ENCODE results near the gene EML5.

EML5 gene

GRCh38 chr14:88802596-88802995 is 9.8 kb upstream of the EML5 start:
- no peak overlapping the region for H3K27ac ChIP-seq (ENCODE audit: low read depth, low read length)
- H3K4me2 ChIP-seq (ENCODE audit: low read depth, low read length, poor library complexity, severe bottlenecking): no peak overlapping the region
- no peak overlapping the region for H3K9ac ChIP-seq (ENCODE audit: low read length)
- no peaks in the 10 kb centered on the region for H3K9me3 ChIP-seq (ENCODE audit: insufficient read depth, low read length)
- H2AFZ ChIP-seq (ENCODE audit: low read depth, low read length, severe bottlenecking): no peak overlapping the region
- no peak for TF ChIP-seq EZH2phosphoT487 (conservative IDR thresholded peaks at IDR 0.05; ENCODE audit: low read length)
- TF ChIP-seq CTCF (IDR thresholded peaks at IDR 0.05; ENCODE audit: insufficient read depth, low read length, poor library complexity, severe bottlenecking): no peak
- no peaks in the 10 kb centered on the region for H3K9me2 ChIP-seq (replicated peaks; ENCODE audit: insufficient read depth, low read length)
- no peaks in the 10 kb centered on the region for H3K27me3 ChIP-seq (ENCODE audit: low read length)
- H3K4me3 ChIP-seq (ENCODE audit: insufficient read depth, low read length, poor library complexity, severe bottlenecking): no peak overlapping the region
- H3K36me3 ChIP-seq (ENCODE audit: low read length): no peaks in the 10 kb centered on the region
- no peaks in the 10 kb centered on the region for H4K20me1 ChIP-seq (ENCODE audit: low read depth, low read length)
- H3F3A ChIP-seq (ENCODE audit: insufficient read depth): no peaks in the 10 kb centered on the region
- no peaks in the 10 kb centered on the region for H3K79me2 ChIP-seq (ENCODE audit: insufficient read depth, low read length)

GRCh38 chr14:88799522-88799921 is 6.8 kb upstream of the EML5 start:
- Histone ChIP-seq H3K79me2 (ENCODE audit: insufficient read depth, low read length) (no peaks in the 10 kb centered on the region), H3K27me3 (ENCODE audit: low read length) (no peaks in the 10 kb centered on the region), H2AFZ (ENCODE audit: low read depth, low read length, severe bottlenecking) (no peak overlapping the region), H3K9me3 (ENCODE audit: insufficient read depth, low read length) (no peaks in the 10 kb centered on the region), H3K9me2 (replicated peaks; ENCODE audit: insufficient read depth, low read length) (no peaks in the 10 kb centered on the region), H3K4me2 (ENCODE audit: low read depth, low read length, poor library complexity, severe bottlenecking) (no peak overlapping the region), H3K27ac (ENCODE audit: low read depth, low read length) (no peak overlapping the region), H4K20me1 (ENCODE audit: low read depth, low read length) (no peaks in the 10 kb centered on the region), H3K9ac (ENCODE audit: low read length) (no peak overlapping the region), H3K36me3 (ENCODE audit: low read length) (no peaks in the 10 kb centered on the region), H3K4me3 (ENCODE audit: insufficient read depth, low read length, poor library complexity, severe bottlenecking) (no peak overlapping the region), H3F3A (ENCODE audit: insufficient read depth) (no peaks in the 10 kb centered on the region)
- TF ChIP-seq EZH2phosphoT487 (conservative IDR thresholded peaks at IDR 0.05; ENCODE audit: low read length) (no peak), CTCF (IDR thresholded peaks at IDR 0.05; ENCODE audit: insufficient read depth, low read length, poor library complexity, severe bottlenecking) (no peak)

GRCh38 chr14:88798156-88798555 is 5.4 kb upstream of the EML5 start:
- H3K4me3 ChIP-seq (ENCODE audit: insufficient read depth, low read length, poor library complexity, severe bottlenecking): no peak overlapping the region
- H3K27ac ChIP-seq (ENCODE audit: low read depth, low read length): no peak overlapping the region
- no peak overlapping the region for H2AFZ ChIP-seq (ENCODE audit: low read depth, low read length, severe bottlenecking)
- TF ChIP-seq EZH2phosphoT487 (conservative IDR thresholded peaks at IDR 0.05; ENCODE audit: low read length) (no peak), CTCF (IDR thresholded peaks at IDR 0.05; ENCODE audit: insufficient read depth, low read length, poor library complexity, severe bottlenecking) (no peak)
- no peak overlapping the region for H3K4me2 ChIP-seq (ENCODE audit: low read depth, low read length, poor library complexity, severe bottlenecking)
- H3K27me3 ChIP-seq (ENCODE audit: low read length): no peaks in the 10 kb centered on the region
- H3K9me2 ChIP-seq (replicated peaks; ENCODE audit: insufficient read depth, low read length): no peaks in the 10 kb centered on the region
- H3K79me2 ChIP-seq (ENCODE audit: insufficient read depth, low read length): no peaks in the 10 kb centered on the region
- no peak overlapping the region for H3K9ac ChIP-seq (ENCODE audit: low read length)
- H3F3A ChIP-seq (ENCODE audit: insufficient read depth): peaks cover 11% of the 10 kb centered on the region; the same call in 1 of the 2 replicates
- no peaks in the 10 kb centered on the region for H3K9me3 ChIP-seq (ENCODE audit: insufficient read depth, low read length)
- no peaks in the 10 kb centered on the region for H3K36me3 ChIP-seq (ENCODE audit: low read length)
- H4K20me1 ChIP-seq (ENCODE audit: low read depth, low read length): no peaks in the 10 kb centered on the region

All from SU-DHL-6 (cell line).